Thyroid gland (tissue), 4 donors: Measurements from ENCODE around the gene TFF3. TPM values are rescaled to one million over a fixed set of nuclear protein-coding genes. Genes with fewer than 3 reads are reported as not detected.

Source experiments
- DNase-seq, 2 donors: peaks; one replicate each; pipeline ENCODE4 v3.0.0-alpha.2; 2019
- H3K27ac ChIP-seq, 3 donors: fragments of 200-600 bp; sonication (generic); 1 replicate in 2 of 3; 2 replicates in 1 of 3; pipeline ENCODE4 v1.5.1; 2016 to 2019; ENCODE audit warnings: mild to moderate bottlenecking in 1 of 3, moderate library complexity in 1 of 3
- H3K27me3 ChIP-seq: fragments of 200-600 bp; sonication (generic); one replicate; pipeline ENCODE4 v1.5.1; 2019
- H3K36me3 ChIP-seq, 2 donors: fragments of 200-600 bp; sonication (generic); one replicate each; pipeline ENCODE4 v1.5.1; 2016 to 2019
- H3K4me1 ChIP-seq, 2 donors: fragments of 200-600 bp; sonication (generic); one replicate each; pipeline ENCODE4 v1.5.1; 2017 to 2019
- H3K4me3 ChIP-seq, 3 donors: fragments of 200-600 bp; sonication (generic); replicated peaks in 1 of 3; 1 replicate in 2 of 3; 2 replicates in 1 of 3; pipeline ENCODE4 v1.5.1; 2016; ENCODE audit warnings: mild to moderate bottlenecking in 1 of 3
- H3K9me3 ChIP-seq: fragments of 200-600 bp; sonication (generic); one replicate; pipeline ENCODE4 v1.5.1; 2017
- CTCF ChIP-seq, 6 experiments: fragments of 200-600 bp in 3 of 6; fragments of 450-650 bp in 3 of 6; sonication (generic) in 3 of 6; IDR thresholded peaks; one replicate each; pipeline ENCODE4 v1.5.1; 2016 to 2019; ENCODE audit warnings: antibody characterized with exemption in 6 of 6, mild to moderate bottlenecking in 2 of 6, inconsistent platforms in 1 of 6, moderate library complexity in 1 of 6
- POLR2A ChIP-seq, 2 donors: fragments of 450-650 bp; IDR thresholded peaks; one replicate each; pipeline ENCODE4 v1.6.1; 2017; ENCODE audit warnings: antibody characterized with exemption in 2 of 2, mild to moderate bottlenecking in 2 of 2, moderate library complexity in 1 of 2
- WGBS, 2 donors: methylation state at CpG; one replicate each; pipeline ENCODE4 v1.1.5; 2017; 5-methylcytosine and 5-hydroxymethylcytosine counted together
- intact Hi-C: fragments of 100-400 bp; cut with DNase I; formaldehyde crosslinking; loops from one replicate; pipeline ENCODE4 v1.15.1; 2023
- total RNA-seq, 4 donors: library from RNA; depleted of rRNA; stranded (reverse); fragments of >200 nt; gene quantifications; one replicate each; pipeline ENCODE4 v1.2.3, GENCODE V29; 2016

Gene TFF3
- total RNA-seq, 4 donors from 2014 or later, result 246 to 4,817 (median 914) TPM

DNA sequence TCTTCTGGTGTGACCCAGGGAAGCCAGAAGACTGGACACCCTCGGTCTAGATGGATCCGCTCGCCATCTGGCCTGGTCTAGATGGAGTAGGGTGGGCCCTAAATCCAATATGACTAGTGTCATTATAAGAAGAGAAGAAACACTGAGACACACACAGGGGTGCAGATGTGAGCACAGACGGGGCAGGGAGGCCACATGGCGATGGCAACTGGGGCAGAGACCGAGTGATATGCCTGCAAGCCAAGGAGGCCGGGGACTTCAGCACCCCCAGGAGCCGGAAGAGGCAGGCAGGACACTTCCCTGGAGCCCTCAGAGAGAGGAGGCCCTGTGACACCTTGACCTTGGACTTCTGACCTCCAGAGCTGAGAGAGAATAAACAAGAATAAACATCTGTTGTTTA, 5.6 kb upstream of the TFF3 start:
- Histone ChIP-seq H3K27ac (no peak overlapping the region), H3K27me3 (no peaks in the 10 kb centered on the region), H3K36me3 (no peaks in the 10 kb centered on the region), H3K4me3 (no peak overlapping the region), H3K4me1 (peaks cover 8 to 12% of the 10 kb centered on the region in 2 donors), H3K9me3 (no peaks in the 10 kb centered on the region)
- intact Hi-C loops, result no loop called here
- WGBS, 2 donors, result 98% methylated on average over 8 of the region's 8 CpGs
- TF ChIP-seq POLR2A (IDR thresholded peaks at IDR 0.05) (no peak), CTCF (IDR thresholded peaks at IDR 0.05) (no peak)
- DNase-seq, result no peak

- H3K4me1 ChIP-seq, result peaks cover 12 to 20% of the 10 kb centered on the region in 2 donors
- no peaks in the 10 kb centered on the region for H3K36me3 ChIP-seq
- WGBS, 2 donors, result 75 to 77% methylated on average over 15 to 16 of the region's 17 CpGs
- TF ChIP-seq CTCF (IDR thresholded peaks at IDR 0.05) (no peak), POLR2A (IDR thresholded peaks at IDR 0.05) (no peak)
- no peak overlapping the region for H3K27ac ChIP-seq
- intact Hi-C loops, result loop anchor here (10.0 kb wide), 1 partner anchor 65 kb away; no protein-coding TSS in a partner anchor
- H3K4me3 ChIP-seq, result no peak overlapping the region
- no peaks in the 10 kb centered on the region for H3K27me3 ChIP-seq
- H3K9me3 ChIP-seq, result no peaks in the 10 kb centered on the region
- no peak for DNase-seq
Observed at GRCh38 chr21:42319851-42320572, 4.8 kb upstream of the TFF3 start.

DNA sequence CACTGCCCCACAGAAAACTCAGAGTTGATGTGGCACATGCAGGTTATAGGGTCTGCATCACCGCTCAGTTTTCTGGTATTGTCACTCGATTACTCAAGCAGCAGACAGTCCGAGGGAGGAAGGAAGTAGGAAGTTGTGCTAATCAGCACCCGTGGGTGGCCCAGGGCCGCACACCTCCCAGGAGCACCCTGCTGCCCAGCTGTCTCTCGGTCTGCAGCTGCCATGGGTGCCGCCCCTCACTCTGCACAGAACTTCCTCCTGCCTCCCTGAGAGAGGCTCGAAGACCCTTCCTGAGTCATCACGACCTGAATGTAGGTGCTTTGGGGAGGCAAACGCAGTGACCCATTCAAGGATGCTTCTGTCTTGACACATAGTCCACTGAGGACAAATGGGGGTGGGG, 4.2 kb upstream of the TFF3 start:
- 58 to 88% methylated on average over 8 to 9 of the region's 10 CpGs for WGBS, 2 donors
- TF ChIP-seq POLR2A (IDR thresholded peaks at IDR 0.05) (no peak), CTCF (IDR thresholded peaks at IDR 0.05) (no peak)

DNA sequence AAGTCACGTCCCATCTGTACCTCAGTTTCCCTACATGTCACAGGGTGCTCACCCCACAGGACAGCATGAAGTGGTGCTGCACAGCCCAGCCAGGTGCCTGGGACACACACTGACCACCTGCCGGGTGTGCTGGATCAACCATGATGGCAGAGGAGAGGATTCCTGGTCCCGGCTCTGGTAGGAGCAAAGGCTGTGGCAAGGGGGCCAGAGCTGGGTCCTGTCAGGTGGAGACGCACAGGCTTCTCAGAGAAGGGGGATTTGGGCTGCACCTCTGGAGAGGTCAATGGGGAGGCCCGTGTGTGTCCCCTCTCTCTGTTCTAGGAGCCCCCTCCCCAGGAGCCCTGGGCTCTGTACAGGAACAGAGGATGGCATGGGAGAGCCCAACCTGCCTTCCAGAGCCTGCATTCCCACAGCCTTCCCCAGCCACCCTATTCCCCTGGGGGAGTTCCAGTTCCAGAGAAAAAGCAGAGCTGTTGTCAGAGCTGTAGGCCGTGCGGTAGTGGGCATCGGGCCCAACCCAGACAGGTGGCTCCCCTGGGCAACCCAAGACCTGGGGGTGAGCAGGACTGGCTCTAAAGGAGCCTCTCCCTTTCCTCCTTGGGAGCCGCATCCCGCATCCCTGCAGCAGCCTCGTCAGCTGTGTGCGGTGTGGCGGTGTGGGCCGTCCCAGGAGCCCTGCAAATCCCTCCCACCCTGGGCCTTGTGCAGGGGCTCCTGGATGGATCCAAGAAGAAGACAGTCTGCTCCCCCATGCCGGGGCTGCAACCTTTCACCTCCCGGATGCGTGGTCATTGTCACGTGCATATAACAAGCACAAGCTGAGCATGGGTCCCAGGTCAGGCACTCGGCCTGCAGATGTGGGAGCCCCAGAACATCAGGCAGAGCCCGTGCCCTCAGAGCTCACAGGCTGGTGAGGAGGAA, 2.9 kb upstream of the TFF3 start:
- H3K27ac ChIP-seq, result no peak overlapping the region
- peaks cover 15 to 37% of the 10 kb centered on the region in 2 donors for H3K4me1 ChIP-seq
- no peaks in the 10 kb centered on the region for H3K27me3 ChIP-seq
- no peak for DNase-seq
- intact Hi-C loops, result loop anchor here (10.0 kb wide), 1 partner anchor 67 kb away; no protein-coding TSS in a partner anchor
- no peaks in the 10 kb centered on the region for H3K36me3 ChIP-seq
- no peak overlapping the region for H3K4me3 ChIP-seq
- no peak for TF ChIP-seq POLR2A (IDR thresholded peaks at IDR 0.05)
- no peak for TF ChIP-seq CTCF (IDR thresholded peaks at IDR 0.05)
- WGBS, 2 donors, result 84 to 88% methylated on average over 13 to 17 of the region's 20 CpGs
- H3K9me3 ChIP-seq, result no peaks in the 10 kb centered on the region

More for the DNA sequence above, 4.2 kb upstream of the TFF3 start:
- DNase-seq, result no peak
- Histone ChIP-seq H3K27me3 (no peaks in the 10 kb centered on the region), H3K4me1 (peaks cover 12 to 26% of the 10 kb centered on the region in 2 donors), H3K9me3 (no peaks in the 10 kb centered on the region), H3K4me3 (no peak overlapping the region), H3K36me3 (no peaks in the 10 kb centered on the region), H3K27ac (no peak overlapping the region)
- intact Hi-C loops, result loop anchor here (10.0 kb wide), 1 partner anchor 65 kb away; no protein-coding TSS in a partner anchor
